WTC11 (cell line): Measurements from ENCODE around the gene RGS7.

Source experiments
- FOXP1 ChIP-seq: sonication (generic); formaldehyde crosslinking; IDR thresholded peaks from 2 replicates; pipeline ENCODE4 v1.8.0; 2022; ENCODE audit warnings: missing genetic modification reagents, mild to moderate bottlenecking, moderate library complexity, borderline replicate concordance
- JUN ChIP-seq: sonication (generic); formaldehyde crosslinking; IDR thresholded peaks from 2 replicates; pipeline ENCODE4 v1.8.0; 2023; ENCODE audit warnings: mild to moderate bottlenecking, missing genetic modification reagents
- NFATC4 ChIP-seq: fragments of 250-450 bp; sonication (Bioruptor Pico); IDR thresholded peaks from 2 replicates; pipeline ENCODE4 v1.9.0; 2021; ENCODE audit warnings: mild to moderate bottlenecking
- NFE2L1 ChIP-seq: sonication (generic); formaldehyde crosslinking; IDR thresholded peaks from 2 replicates; pipeline ENCODE4 v1.8.1; 2023; ENCODE audit warnings: missing genetic modification reagents
- NFYB ChIP-seq: sonication (generic); formaldehyde crosslinking; conservative IDR thresholded peaks from 2 replicates; pipeline ENCODE4 v1.8.0; 2022; ENCODE audit warnings: low read depth, missing genetic modification reagents
- TCF7 ChIP-seq: sonication (generic); formaldehyde crosslinking; IDR thresholded peaks from 2 replicates; pipeline ENCODE4 v1.8.0; 2022; ENCODE audit warnings: mild to moderate bottlenecking, low read depth, missing genetic modification reagents, moderate library complexity
- ZNF317 ChIP-seq: sonication (generic); formaldehyde crosslinking; IDR thresholded peaks from 2 replicates; pipeline ENCODE4 v1.8.1; 2023; ENCODE audit warnings: low read depth, mild to moderate bottlenecking, moderate library complexity, missing genetic modification reagents, borderline replicate concordance
- TF ChIP-seq, protein P1 (sequence below): fragments of 200-600 bp; IDR thresholded peaks from 2 replicates; pipeline ENCODE4 v1.8.0; 2022; ENCODE audit warnings: antibody characterized with exemption
- TF ChIP-seq, protein P2 (sequence below): sonication (generic); formaldehyde crosslinking; IDR thresholded peaks from 2 replicates; pipeline ENCODE4 v1.8.1; 2022; ENCODE audit warnings: low read depth, mild to moderate bottlenecking, moderate library complexity, missing genetic modification reagents, borderline replicate concordance
- TF ChIP-seq, protein P3 (sequence below): sonication (generic); formaldehyde crosslinking; IDR thresholded peaks from 2 replicates; pipeline ENCODE4 v1.8.0; 2022; ENCODE audit warnings: mild to moderate bottlenecking, missing genetic modification reagents
- TF ChIP-seq, protein P4 (sequence below): sonication (generic); formaldehyde crosslinking; IDR thresholded peaks from 2 replicates; pipeline ENCODE4 v1.8.0; 2023; ENCODE audit warnings: mild to moderate bottlenecking, missing genetic modification reagents
- TF ChIP-seq, protein P5 (sequence below): sonication (generic); formaldehyde crosslinking; IDR thresholded peaks from 2 replicates; pipeline ENCODE4 v1.8.0; 2022; ENCODE audit warnings: mild to moderate bottlenecking, missing genetic modification reagents
- TF ChIP-seq, protein P6 (sequence below): sonication (generic); formaldehyde crosslinking; IDR thresholded peaks from 2 replicates; pipeline ENCODE4 v1.8.1; 2023; ENCODE audit warnings: mild to moderate bottlenecking, missing genetic modification reagents, moderate library complexity
- TF ChIP-seq, protein P7 (sequence below): sonication (generic); formaldehyde crosslinking; IDR thresholded peaks from 2 replicates; pipeline ENCODE4 v1.8.1; 2022; ENCODE audit warnings: mild to moderate bottlenecking, missing genetic modification reagents, moderate library complexity, borderline replicate concordance

DNA sequence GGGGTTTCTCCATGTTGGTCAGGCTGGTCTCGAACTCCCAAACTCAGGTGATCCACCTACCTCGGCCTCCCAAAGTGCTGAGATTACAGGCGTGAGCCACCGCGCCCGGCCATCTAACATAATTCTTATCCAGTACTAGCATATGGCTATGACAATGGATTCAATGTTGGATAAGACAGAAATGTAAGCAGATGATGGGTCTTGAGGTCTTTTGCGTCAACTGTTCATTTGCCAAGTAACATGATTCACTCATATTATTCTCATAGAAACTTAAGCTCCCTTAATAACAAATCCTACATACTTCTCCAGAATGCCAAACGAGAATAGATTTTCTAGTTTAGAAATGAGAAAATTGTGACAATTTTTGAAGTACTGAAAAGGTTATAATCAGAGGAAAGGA, 170.3 kb downstream of the RGS7 start:
- TF ChIP-seq, protein P1, sequence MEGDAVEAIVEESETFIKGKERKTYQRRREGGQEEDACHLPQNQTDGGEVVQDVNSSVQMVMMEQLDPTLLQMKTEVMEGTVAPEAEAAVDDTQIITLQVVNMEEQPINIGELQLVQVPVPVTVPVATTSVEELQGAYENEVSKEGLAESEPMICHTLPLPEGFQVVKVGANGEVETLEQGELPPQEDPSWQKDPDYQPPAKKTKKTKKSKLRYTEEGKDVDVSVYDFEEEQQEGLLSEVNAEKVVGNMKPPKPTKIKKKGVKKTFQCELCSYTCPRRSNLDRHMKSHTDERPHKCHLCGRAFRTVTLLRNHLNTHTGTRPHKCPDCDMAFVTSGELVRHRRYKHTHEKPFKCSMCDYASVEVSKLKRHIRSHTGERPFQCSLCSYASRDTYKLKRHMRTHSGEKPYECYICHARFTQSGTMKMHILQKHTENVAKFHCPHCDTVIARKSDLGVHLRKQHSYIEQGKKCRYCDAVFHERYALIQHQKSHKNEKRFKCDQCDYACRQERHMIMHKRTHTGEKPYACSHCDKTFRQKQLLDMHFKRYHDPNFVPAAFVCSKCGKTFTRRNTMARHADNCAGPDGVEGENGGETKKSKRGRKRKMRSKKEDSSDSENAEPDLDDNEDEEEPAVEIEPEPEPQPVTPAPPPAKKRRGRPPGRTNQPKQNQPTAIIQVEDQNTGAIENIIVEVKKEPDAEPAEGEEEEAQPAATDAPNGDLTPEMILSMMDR, result no peak
- TF ChIP-seq, protein P2, sequence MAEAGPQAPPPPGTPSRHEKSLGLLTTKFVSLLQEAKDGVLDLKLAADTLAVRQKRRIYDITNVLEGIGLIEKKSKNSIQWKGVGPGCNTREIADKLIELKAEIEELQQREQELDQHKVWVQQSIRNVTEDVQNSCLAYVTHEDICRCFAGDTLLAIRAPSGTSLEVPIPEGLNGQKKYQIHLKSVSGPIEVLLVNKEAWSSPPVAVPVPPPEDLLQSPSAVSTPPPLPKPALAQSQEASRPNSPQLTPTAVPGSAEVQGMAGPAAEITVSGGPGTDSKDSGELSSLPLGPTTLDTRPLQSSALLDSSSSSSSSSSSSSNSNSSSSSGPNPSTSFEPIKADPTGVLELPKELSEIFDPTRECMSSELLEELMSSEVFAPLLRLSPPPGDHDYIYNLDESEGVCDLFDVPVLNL, result no peak
- TF ChIP-seq, protein P3, sequence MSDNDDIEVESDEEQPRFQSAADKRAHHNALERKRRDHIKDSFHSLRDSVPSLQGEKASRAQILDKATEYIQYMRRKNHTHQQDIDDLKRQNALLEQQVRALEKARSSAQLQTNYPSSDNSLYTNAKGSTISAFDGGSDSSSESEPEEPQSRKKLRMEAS (CRISPR knock-in tag), result no peak
- no peak for TF ChIP-seq NFYB (CRISPR knock-in tag)
- no peak for TF ChIP-seq NFE2L1 (CRISPR knock-in tag)
- TF ChIP-seq, protein P4, sequence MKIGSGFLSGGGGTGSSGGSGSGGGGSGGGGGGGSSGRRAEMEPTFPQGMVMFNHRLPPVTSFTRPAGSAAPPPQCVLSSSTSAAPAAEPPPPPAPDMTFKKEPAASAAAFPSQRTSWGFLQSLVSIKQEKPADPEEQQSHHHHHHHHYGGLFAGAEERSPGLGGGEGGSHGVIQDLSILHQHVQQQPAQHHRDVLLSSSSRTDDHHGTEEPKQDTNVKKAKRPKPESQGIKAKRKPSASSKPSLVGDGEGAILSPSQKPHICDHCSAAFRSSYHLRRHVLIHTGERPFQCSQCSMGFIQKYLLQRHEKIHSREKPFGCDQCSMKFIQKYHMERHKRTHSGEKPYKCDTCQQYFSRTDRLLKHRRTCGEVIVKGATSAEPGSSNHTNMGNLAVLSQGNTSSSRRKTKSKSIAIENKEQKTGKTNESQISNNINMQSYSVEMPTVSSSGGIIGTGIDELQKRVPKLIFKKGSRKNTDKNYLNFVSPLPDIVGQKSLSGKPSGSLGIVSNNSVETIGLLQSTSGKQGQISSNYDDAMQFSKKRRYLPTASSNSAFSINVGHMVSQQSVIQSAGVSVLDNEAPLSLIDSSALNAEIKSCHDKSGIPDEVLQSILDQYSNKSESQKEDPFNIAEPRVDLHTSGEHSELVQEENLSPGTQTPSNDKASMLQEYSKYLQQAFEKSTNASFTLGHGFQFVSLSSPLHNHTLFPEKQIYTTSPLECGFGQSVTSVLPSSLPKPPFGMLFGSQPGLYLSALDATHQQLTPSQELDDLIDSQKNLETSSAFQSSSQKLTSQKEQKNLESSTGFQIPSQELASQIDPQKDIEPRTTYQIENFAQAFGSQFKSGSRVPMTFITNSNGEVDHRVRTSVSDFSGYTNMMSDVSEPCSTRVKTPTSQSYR (CRISPR knock-in tag), result no peak
- TF ChIP-seq, protein P5, sequence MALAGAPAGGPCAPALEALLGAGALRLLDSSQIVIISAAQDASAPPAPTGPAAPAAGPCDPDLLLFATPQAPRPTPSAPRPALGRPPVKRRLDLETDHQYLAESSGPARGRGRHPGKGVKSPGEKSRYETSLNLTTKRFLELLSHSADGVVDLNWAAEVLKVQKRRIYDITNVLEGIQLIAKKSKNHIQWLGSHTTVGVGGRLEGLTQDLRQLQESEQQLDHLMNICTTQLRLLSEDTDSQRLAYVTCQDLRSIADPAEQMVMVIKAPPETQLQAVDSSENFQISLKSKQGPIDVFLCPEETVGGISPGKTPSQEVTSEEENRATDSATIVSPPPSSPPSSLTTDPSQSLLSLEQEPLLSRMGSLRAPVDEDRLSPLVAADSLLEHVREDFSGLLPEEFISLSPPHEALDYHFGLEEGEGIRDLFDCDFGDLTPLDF, result no peak
- TF ChIP-seq JUN, result no peak
- no peak for TF ChIP-seq ZNF317
- TF ChIP-seq, protein P6, sequence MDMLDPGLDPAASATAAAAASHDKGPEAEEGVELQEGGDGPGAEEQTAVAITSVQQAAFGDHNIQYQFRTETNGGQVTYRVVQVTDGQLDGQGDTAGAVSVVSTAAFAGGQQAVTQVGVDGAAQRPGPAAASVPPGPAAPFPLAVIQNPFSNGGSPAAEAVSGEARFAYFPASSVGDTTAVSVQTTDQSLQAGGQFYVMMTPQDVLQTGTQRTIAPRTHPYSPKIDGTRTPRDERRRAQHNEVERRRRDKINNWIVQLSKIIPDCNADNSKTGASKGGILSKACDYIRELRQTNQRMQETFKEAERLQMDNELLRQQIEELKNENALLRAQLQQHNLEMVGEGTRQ (CRISPR knock-in tag), result no peak
- no peak for TF ChIP-seq TCF7 (CRISPR knock-in tag)
- TF ChIP-seq FOXP1 (CRISPR knock-in tag), result no peak
- no peak for TF ChIP-seq NFATC4 (CRISPR knock-in tag)
- TF ChIP-seq, protein P7, sequence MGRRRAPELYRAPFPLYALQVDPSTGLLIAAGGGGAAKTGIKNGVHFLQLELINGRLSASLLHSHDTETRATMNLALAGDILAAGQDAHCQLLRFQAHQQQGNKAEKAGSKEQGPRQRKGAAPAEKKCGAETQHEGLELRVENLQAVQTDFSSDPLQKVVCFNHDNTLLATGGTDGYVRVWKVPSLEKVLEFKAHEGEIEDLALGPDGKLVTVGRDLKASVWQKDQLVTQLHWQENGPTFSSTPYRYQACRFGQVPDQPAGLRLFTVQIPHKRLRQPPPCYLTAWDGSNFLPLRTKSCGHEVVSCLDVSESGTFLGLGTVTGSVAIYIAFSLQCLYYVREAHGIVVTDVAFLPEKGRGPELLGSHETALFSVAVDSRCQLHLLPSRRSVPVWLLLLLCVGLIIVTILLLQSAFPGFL (CRISPR knock-in tag), result no peak
